GM12878 (cell line): ENCODE results near the gene SRC. TPM values are rescaled to one million over a fixed set of nuclear protein-coding genes. Genes with fewer than 3 reads are reported as not detected.

ENCODE experiments used
- ATAC-seq: fragments of 200-7000 bp; cut with Tn5 transposase; 3 replicates; pipeline ENCODE4 v1.9.1; 2020; ENCODE audit warnings: mild to moderate bottlenecking, moderate library complexity
- BruUV-seq: library from RNA; stranded (reverse); fragments of 400-500 nt; replicated peaks from 2 replicates; lab custom pipeline; 2021; lab: Mats Ljungman, UMichigan
- CTCF ChIA-PET: fragments of 300-600 bp; sonication (Branson Sonifier 250); formaldehyde crosslinking; extraction: SDS; loops from one replicate; lab custom pipeline; 2021; ENCODE audit warnings: inconsistent platforms; lab: Yijun Ruan, JAX
- POLR2A ChIA-PET: fragments of 350-600 bp; formaldehyde crosslinking; extraction: SDS; loops from one replicate; lab custom pipeline; 2021; ENCODE audit warnings: inconsistent platforms; lab: Charles Lee
- RAD21 ChIA-PET: fragments of 300-600 bp; sonication (Branson Sonifier 250); formaldehyde crosslinking; loops from one replicate; lab custom pipeline; 2023; ENCODE audit warnings: antibody characterized with exemption; ENCODE audit not compliant: unreplicated experiment; lab: Charles Lee
- SMC1A ChIA-PET: fragments of 300-600 bp; sonication (Branson Sonifier 250); formaldehyde crosslinking; loops from one replicate; lab custom pipeline; 2023; ENCODE audit not compliant: unreplicated experiment, uncharacterized antibody; lab: Charles Lee
- DNase-seq: peaks from one replicate; pipeline ENCODE4 v3.0.0-alpha.2; 2011; ENCODE audit warnings: low read depth, low spot score
- FAIRE-seq: peaks from 3 replicates; lab custom pipeline; 2011; peaks lifted over from hg19 to GRCh38; lab: Jason Lieb, UNC
- H2AFZ ChIP-seq: 2 replicates; pipeline ENCODE4 v1.6.0; 2011; ENCODE audit warnings: low read depth, low read length, control low read depth; ENCODE audit not compliant: control insufficient read depth
- H3K27ac ChIP-seq: 2 replicates; pipeline ENCODE4 v1.5.1; 2011; ENCODE audit warnings: control low read depth; ENCODE audit not compliant: control insufficient read depth, insufficient read depth
- H3K27me3 ChIP-seq, 2 experiments: replicated peaks in 1 of 2; 2 replicates each; pipeline versions ENCODE4 v1.6.0 to v1.6.1; 2011; ENCODE audit warnings: low read length in 1 of 2; ENCODE audit not compliant: control insufficient read depth in 2 of 2, insufficient read depth in 2 of 2
- H3K36me3 ChIP-seq, 2 experiments: 2 replicates each; pipeline ENCODE4 v1.5.1; 2011; ENCODE audit warnings: low read length in 1 of 2; ENCODE audit not compliant: control insufficient read depth in 2 of 2, insufficient read depth in 2 of 2
- H3K4me1 ChIP-seq: 2 replicates; pipeline ENCODE4 v1.6.1; 2011; ENCODE audit warnings: mild to moderate bottlenecking, low read length, moderate library complexity, mixed read lengths; ENCODE audit not compliant: control insufficient read depth, insufficient read depth
- H3K4me2 ChIP-seq: 2 replicates; pipeline ENCODE4 v1.6.0; 2011; ENCODE audit warnings: control low read depth; ENCODE audit not compliant: control insufficient read depth, insufficient read depth
- H3K4me3 ChIP-seq: fragments of 200-600 bp; sonication (generic); 2 replicates; pipeline ENCODE4 v1.5.1; 2016
- H3K79me2 ChIP-seq: 2 replicates; pipeline ENCODE4 v1.6.0; 2011; ENCODE audit warnings: low read length; ENCODE audit not compliant: control insufficient read depth, insufficient read depth
- H3K9ac ChIP-seq: 2 replicates; pipeline ENCODE4 v1.8.0; 2011; ENCODE audit warnings: low read length, control low read depth, mixed read lengths; ENCODE audit not compliant: control insufficient read depth, insufficient read depth
- H3K9me3 ChIP-seq: replicated peaks from 3 replicates; pipeline ENCODE4 v1.5.1; 2011; ENCODE audit warnings: mild to moderate bottlenecking, low read length; ENCODE audit not compliant: control insufficient read depth, insufficient read depth
- H4K20me1 ChIP-seq: 2 replicates; pipeline ENCODE4 v1.6.0; 2011; ENCODE audit not compliant: control insufficient read depth, insufficient read depth
- ATF3 ChIP-seq: IDR thresholded peaks from 2 replicates; pipeline ENCODE4 v1.6.1; 2011; ENCODE audit warnings: low read depth, mild to moderate bottlenecking, low read length, moderate library complexity, borderline replicate concordance; ENCODE audit errors: extremely low read depth
- BCL3 ChIP-seq: IDR thresholded peaks from 2 replicates; pipeline ENCODE4 v1.6.1; 2011; ENCODE audit warnings: borderline replicate concordance, low read depth, mild to moderate bottlenecking, moderate library complexity, low read length; ENCODE audit not compliant: insufficient read depth, poor library complexity, severe bottlenecking
- ETV6 ChIP-seq, 2 experiments: fragments of 450-650 bp in 1 of 2; IDR thresholded peaks in 1 of 2; conservative IDR thresholded peaks in 1 of 2; 2 replicates each; pipeline ENCODE4 v1.6.1; 2014; ENCODE audit warnings: antibody characterized with exemption in 1 of 2, borderline replicate concordance in 1 of 2, low read depth in 1 of 2, mild to moderate bottlenecking in 1 of 2, moderate library complexity in 1 of 2
- HDGF ChIP-seq: fragments of 450-650 bp; IDR thresholded peaks from 2 replicates; pipeline ENCODE4 v1.6.1; 2016; ENCODE audit warnings: antibody characterized with exemption
- IRF3 ChIP-seq: fragments of 450-650 bp; IDR thresholded peaks from 2 replicates; pipeline ENCODE4 v1.6.1; 2014; ENCODE audit warnings: mild to moderate bottlenecking
- IRF4 ChIP-seq: IDR thresholded peaks from 2 replicates; pipeline ENCODE4 v1.6.1; 2011; ENCODE audit warnings: low read depth, low read length
- MYB ChIP-seq: fragments of 150-350 bp; IDR thresholded peaks from 2 replicates; pipeline ENCODE4 v1.6.1; 2014; ENCODE audit warnings: mild to moderate bottlenecking, low read depth, low read length, borderline replicate concordance
- PRDM15 ChIP-seq: fragments of 450-650 bp; formaldehyde crosslinking; IDR thresholded peaks from 2 replicates; pipeline ENCODE4 v1.4.0; 2020; ENCODE audit warnings: mild to moderate bottlenecking, moderate library complexity
- SMAD5 ChIP-seq: IDR thresholded peaks from 2 replicates; pipeline ENCODE4 v1.6.1; 2016; ENCODE audit warnings: antibody characterized with exemption, low read depth
- STAT3 ChIP-seq: IDR thresholded peaks from 2 replicates; pipeline ENCODE4 v1.6.1; 2011; ENCODE audit warnings: low read depth, low read length, improper control_type of control experiment
- ZNF207 ChIP-seq: fragments of 450-650 bp; IDR thresholded peaks from 2 replicates; pipeline ENCODE4 v1.6.1; 2014; ENCODE audit warnings: antibody characterized with exemption, mild to moderate bottlenecking, borderline replicate concordance
- ZSCAN29 ChIP-seq: fragments of 450-650 bp; IDR thresholded peaks from 2 replicates; pipeline ENCODE4 v1.6.1; 2017; ENCODE audit warnings: mild to moderate bottlenecking, moderate library complexity
- WGBS: methylation state at CpG from one replicate; pipeline ENCODE4 v1.1.6; 2016; ENCODE audit warnings: low lambda C conversion rate; ENCODE audit not compliant: insufficient replicate concordance, insufficient coverage; ENCODE audit errors: missing lambda C conversion rate; 5-methylcytosine and 5-hydroxymethylcytosine counted together
- in situ Hi-C: fragments of 300-500 bp; cut with MboI; formaldehyde crosslinking; loops from 9 replicates; pipeline ENCODE4 v1.14.3; 2018; ENCODE audit warnings: mixed read lengths
- intact Hi-C: fragments of 100-400 bp; cut with micrococcal nuclease; formaldehyde crosslinking; loops from one replicate; pipeline ENCODE4 v1.14.2; 2022; ENCODE audit not compliant: unreplicated experiment
- polyA plus RNA-seq, 11 experiments: library from polyadenylated mRNA; depleted of rRNA in 4 of 11; unstranded in 6 of 11; stranded (reverse) in 5 of 11; fragments of >200 nt; fragmentation: Nextera tagmentation in 4 of 11; fragmentation: Illumina TruSeq in 1 of 11; extraction: Ambion mirVana in 4 of 11; extraction: Trizol in 1 of 11; gene quantifications; 1 replicate in 1 of 11; 2 replicates in 10 of 11; pipeline versions ENCODE4 v1.2.1 to v1.2.3, GENCODE V29; 2011 to 2016; ENCODE audit warnings: inconsistent platforms in 2 of 11, missing spikeins in 2 of 11, low read depth in 1 of 11
- total RNA-seq, 4 experiments: library from RNA; depleted of rRNA in 3 of 4; stranded (reverse); fragments of >200 nt in 3 of 4; fragmentation: Illumina TruSeq in 1 of 4; extraction: Trizol in 1 of 4; gene quantifications; 2 replicates each; pipeline versions ENCODE4 v1.2.1 to v1.2.3, GENCODE V29; 2013 to 2021
- TF ChIP-seq, protein P1 (sequence below): fragments of 450-650 bp; IDR thresholded peaks from 2 replicates; pipeline ENCODE4 v1.6.1; 2016; ENCODE audit warnings: mild to moderate bottlenecking

SRC gene
- total and polyA plus RNA-seq, 10 of the 15 experiments (the other 5 are each of a cell fraction or from before 2014, with no cell fraction given), result 0.60 to 71.3 (median 27.2) TPM

- POLR2A ChIA-PET, result interaction anchor here (0.5 to 3.3 kb wide), 11 partner anchors 8 to 46 kb away, joined by 3 to 31 read pairs (median 5); partner anchors contain the start of genes MANBAL and SRC
- H3K79me2 ChIP-seq, result no peaks in the 10 kb centered on the region
- ATAC-seq (peak; percentile 88), DNase-seq (peak; percentile 94), FAIRE-seq (peak; percentile 86)
- WGBS, result 3% methylated on average over 11 of the region's 11 CpGs
- in situ Hi-C loops, result no loop called here
- peak overlapping the region; percentile 58; the same call in 1 of the 2 replicates for H3K4me3 ChIP-seq
- SMC1A ChIA-PET, result interaction anchor here (0.8 to 2.7 kb wide), 18 partner anchors 10 to 71 kb away, joined by 3 to 11 read pairs (median 4); partner anchors contain the start of gene MANBAL
- H4K20me1 ChIP-seq, result no peaks in the 10 kb centered on the region
- peak overlapping the region; percentile 92 for H3K4me2 ChIP-seq
- peak overlapping the region; percentile 51 for H3K9ac ChIP-seq
- intact Hi-C loops, result loop anchor here (1.0 to 5.0 kb wide), 4 partner anchors 30 to 66 kb away; no protein-coding TSS in a partner anchor
- H2AFZ ChIP-seq, result peak overlapping the region; percentile 13; the same call in 1 of the 2 replicates
- CTCF ChIA-PET, result interaction anchor here (0.6 to 3.4 kb wide), 6 partner anchors 8 to 141 kb away, joined by 3 to 13 read pairs (median 4); partner anchors contain the start of genes MANBAL and SRC
- BruUV-seq, result no TSS peak
- no peaks in the 10 kb centered on the region for H3K36me3 ChIP-seq
- no peaks in the 10 kb centered on the region for H3K9me3 ChIP-seq
- H3K4me1 ChIP-seq, result peaks cover 38% of the 10 kb centered on the region
- RAD21 ChIA-PET, result interaction anchor here (0.6 to 3.9 kb wide), 14 partner anchors 10 to 155 kb away, joined by 3 to 38 read pairs (median 6); partner anchors contain the start of genes MANBAL and SRC
- no peaks in the 10 kb centered on the region for H3K27me3 ChIP-seq
- H3K27ac ChIP-seq, result peak overlapping the region; percentile 87
- TF ChIP-seq ETV6 (conservative IDR thresholded peaks at IDR 0.05 in 1 of 2, IDR thresholded peaks at IDR 0.05 in 1 of 2; ENCODE audit: borderline replicate concordance in 1 of 2, low read depth in 1 of 2), result peak in 1 of 2 experiments; percentile 85; a peak in 2 of 4 replicates
- TF ChIP-seq PRDM15 (CRISPR knock-in tag), result no peak
- no peak for TF ChIP-seq IRF3
- TF ChIP-seq MYB, result no peak
- no peak for TF ChIP-seq ZNF207
- peak; percentile 88 for TF ChIP-seq BCL3
- TF ChIP-seq IRF4, result peak; percentile 84
- no peak for TF ChIP-seq ATF3
- TF ChIP-seq, protein P1, sequence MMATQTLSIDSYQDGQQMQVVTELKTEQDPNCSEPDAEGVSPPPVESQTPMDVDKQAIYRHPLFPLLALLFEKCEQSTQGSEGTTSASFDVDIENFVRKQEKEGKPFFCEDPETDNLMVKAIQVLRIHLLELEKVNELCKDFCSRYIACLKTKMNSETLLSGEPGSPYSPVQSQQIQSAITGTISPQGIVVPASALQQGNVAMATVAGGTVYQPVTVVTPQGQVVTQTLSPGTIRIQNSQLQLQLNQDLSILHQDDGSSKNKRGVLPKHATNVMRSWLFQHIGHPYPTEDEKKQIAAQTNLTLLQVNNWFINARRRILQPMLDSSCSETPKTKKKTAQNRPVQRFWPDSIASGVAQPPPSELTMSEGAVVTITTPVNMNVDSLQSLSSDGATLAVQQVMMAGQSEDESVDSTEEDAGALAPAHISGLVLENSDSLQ, result no peak
- TF ChIP-seq ZSCAN29, result no peak
- no peak for TF ChIP-seq SMAD5
- peak; percentile 76; the same call in 1 of the 2 replicates for TF ChIP-seq STAT3
- no peak for TF ChIP-seq HDGF
Observed at GRCh38 chr20:37336369-37337207, 9.4 kb upstream of the SRC start.
